ENCODE measurements around the gene PHF14.
"Not testable (repeated sequence)": the region's sequence is repeated elsewhere in the genome, so short reads cannot be mapped to it uniquely, and the experiment has no call there.

The PHF14 gene

DNA sequence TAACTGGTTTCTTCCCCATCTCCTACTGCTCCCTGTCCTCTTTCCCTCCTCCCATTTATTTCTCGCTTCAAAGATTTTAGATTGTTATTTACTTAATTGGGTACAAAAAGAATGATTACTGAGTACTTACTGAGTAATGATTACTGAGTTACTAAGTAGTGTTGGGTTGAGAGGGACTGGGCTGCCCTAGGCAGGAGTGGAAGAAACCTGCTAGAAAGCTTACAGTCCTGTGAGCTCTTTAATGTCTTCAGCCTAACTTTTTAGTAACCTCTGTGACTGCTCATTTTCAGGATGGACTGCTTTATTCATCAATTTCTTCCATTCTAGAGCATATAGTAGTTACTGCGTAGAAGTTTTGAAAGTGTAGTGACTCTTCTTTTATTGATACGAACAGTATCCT lies 7.6 kb downstream of the PHF14 start:
- DNase-seq, result no peak

DNA sequence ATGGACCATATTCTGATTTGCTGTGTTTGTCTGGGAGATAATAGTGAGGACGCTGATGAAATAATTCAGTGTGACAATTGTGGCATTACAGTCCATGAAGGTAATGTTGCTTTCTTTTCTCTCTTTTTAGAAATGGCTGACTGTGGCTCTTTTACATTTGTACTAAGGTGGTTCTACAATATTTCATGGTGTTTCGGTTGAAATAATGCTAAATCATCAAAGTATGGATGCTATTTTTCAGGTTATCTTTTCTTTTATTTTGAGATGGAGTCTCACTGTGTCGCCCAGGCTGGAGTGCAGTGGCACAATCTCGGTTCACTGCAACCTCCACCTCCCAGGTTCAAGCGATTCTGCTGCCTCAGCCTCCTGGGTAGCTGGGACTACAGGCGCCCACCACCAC lies 17.1 kb downstream of the PHF14 start:
- not testable (repeated sequence) for DNase-seq

- not testable (repeated sequence) for DNase-seq
Observed at GRCh38 chr7:10995482-10996166, 22.0 kb downstream of the PHF14 start.

DNA sequence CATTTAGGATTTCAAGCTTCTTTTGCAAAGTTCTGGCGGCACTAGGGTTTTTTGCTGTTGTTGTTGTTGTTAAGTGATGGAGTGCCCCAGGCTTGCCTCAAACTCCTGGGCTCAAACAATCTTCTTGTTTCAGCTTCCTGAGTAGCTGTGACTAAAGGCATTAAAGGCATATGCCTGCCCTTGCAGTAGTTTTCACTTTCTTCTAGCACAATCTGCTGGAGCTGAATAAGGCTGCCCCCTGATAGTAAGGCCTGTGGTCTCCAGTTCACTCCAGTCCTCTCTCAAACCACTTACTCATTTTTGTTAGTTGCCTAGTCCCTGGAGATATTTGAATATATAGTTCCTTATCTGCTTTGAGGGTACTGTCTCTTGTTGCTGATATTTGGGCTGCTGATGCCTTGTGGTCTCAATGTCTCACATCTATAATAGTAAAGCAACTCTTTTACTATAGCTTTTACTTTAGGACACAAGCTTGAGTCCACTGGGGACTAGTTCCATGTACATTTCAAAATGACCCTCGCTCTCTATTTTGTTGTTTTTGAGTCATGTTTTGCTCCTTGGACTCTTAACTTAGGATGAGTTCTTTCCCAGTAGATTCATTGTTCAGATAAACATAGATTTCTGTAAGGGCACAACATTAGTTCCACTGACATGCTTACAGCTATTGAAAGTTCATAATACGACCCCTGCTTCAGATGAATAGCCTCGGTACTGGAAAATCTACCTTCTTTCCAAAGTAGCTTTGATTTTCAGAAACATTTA lies 25.5 kb downstream of the PHF14 start:
- DNase-seq, result no peak

DNA sequence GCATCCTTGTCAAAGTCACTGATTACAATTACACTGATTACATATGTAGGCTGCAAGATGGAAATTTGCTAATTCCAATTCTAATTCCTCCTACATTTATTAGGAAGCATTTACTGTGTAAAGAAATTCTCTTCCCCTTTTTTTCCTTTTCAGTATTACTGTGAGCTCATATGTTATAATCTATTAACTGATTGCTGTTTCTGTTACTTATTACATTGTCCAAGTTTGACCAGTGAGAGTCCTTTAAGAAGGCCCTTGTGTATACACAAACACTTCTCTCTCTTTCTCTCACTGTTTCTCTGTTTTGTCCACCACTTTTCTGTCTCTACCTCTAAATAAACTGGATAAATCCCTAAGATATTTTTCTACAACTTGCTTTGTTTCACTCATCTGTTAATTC lies 31.5 kb downstream of the PHF14 start:
- no peak for DNase-seq

DNA sequence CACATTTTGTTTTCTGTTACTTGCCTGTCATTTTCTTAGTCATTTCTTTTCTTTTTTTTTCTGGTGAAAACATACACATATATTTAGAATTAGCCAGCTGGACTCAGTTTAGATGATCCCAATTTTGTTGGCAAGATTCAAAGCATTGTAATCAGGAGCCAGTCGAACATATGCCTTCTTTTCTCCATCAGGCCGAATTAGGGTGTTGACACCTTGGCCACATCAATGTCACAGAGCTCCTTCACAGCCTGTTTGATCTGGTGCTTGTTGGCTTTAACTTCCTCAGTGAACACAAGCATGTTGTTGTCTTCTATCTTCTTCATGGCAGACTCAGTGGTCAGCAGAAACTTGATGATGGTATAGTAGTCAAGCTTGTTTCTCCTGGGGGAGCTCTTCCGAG lies 32.6 kb downstream of the PHF14 start:
- no peak for DNase-seq

GRCh38 chr7:11009631-11010030 lies 36.0 kb downstream of the PHF14 start:
- DNase-seq, result no peak

GRCh38 chr7:11021468-11021867 lies 47.8 kb downstream of the PHF14 start:
- DNase-seq, result no peak

DNA sequence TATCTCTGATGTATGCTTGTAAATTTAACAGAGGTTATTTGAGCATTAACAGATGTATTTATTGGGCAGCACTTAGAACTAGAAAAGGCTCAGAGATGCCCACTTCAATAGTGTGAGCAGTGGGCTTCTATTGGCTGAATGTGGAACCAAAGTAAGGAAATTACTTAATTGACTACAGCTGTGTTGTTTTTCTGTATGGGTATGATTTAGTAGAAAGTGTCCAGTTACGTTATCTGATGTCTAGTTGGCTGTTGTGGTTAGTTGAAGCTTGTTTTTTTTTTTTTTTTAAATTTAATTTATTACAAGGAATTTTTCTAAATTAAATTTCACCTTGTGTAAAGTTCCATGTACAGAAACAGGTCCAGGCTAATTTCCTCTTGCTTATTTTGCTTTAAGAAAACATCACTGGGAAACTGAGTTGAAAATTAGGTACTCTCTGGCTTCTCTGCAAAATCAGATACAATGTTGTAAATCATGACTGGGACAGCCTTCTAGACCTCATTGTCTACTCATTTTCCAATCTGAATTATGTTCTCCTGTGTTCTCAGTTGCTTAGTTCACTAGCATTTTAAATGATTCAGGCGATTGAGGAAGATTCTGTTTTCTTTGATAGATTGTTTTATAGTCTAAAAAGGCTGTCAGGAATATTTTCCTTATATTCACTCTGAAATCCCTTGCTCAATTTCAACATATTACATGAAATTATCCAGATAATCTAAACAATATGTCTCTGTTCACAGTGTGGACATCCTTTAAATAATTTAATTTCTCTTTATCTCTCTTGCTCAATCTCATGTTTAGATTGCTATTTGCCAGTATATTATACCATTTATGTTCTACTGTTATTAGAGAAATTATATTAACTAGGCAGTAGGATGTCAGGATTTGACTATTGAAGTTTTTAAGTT lies 53.0 kb downstream of the PHF14 start:
- DNase-seq, result no peak

DNA sequence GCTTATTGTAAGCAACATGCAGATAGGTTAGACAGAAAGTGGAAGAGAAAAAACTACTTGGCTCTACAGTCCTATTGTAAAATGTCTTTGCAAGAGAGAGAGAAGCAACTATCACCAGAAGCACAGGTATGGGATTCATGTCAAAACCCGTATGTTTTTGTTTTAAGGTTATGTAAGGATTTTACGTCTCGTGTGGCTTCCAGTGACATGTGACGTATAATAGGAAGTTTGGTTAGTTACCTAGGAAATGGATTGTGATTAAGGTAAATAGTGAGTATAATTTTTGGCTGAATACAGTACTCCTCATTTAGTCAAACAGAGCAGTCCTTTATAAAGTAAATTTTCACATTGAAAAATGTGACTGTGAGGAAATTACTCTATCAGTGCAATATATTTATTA lies 62.0 kb downstream of the PHF14 start:
- DNase-seq, result no peak

GRCh38 chr7:11039974-11040373 lies 66.3 kb downstream of the PHF14 start:
- DNase-seq, result no peak

DNA sequence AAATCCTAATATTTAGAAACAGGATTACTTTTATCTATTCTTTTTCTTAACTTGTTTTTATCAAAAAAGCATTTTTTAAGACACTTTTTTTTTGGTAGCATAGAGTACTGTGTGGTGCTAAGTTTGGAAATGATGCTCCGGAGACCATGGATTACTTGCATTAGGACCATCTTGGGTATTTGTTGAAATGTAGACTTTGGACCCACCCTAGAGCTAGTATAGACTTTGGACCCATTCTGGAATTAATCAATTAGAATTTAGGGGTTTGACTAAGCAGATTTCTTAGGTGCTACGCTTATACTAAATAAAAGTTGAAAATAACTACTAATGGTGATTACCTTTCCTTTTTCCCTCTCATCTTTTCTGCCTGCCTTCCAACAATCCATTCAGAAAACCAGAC lies 80.4 kb downstream of the PHF14 start:
- no peak for DNase-seq

- DNase-seq, result no peak
Observed at GRCh38 chr7:11060893-11061292, 87.2 kb downstream of the PHF14 start.

DNA sequence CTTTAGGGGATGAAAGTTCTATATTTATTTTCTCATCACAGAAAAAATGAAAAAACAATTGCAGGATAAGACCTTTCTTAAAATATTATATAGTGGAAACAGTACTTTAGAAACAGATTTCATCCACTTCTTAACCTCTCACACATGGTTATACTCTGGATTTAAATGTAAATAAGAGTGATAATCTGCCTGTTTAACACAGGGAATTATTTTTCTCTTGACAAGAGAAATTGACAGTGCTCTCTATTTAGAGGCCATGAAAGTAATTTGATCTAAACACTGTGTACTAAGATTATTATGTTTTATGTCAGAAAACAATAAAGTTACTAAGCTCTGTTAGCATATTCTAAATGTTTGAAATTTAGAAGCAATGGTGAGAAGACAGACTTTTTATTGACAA lies 88.4 kb downstream of the PHF14 start:
- no peak for DNase-seq

GRCh38 chr7:11069591-11069990 lies 95.9 kb downstream of the PHF14 start:
- DNase-seq, result no peak

DNA sequence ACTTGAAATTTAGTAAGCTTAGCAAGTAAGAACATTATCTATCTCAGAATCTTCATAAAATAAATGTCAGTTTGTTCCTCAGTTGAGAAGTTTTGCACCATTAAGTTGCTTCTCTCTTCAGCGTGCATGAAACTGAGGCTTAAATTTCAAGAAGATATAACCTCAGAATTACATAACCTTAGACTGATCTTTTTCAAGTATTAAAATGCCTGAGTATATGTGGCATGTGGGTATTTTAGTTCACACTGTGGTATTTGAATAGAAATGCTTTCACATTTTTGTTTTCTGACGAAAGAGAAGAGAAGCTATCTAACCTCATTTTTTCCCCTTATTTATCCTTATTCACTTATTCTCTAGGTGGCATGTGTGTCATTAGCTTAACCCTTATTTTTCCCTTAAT lies 104.1 kb downstream of the PHF14 start:
- DNase-seq, result no peak

- DNase-seq, result no peak
Observed at GRCh38 chr7:11078247-11078834, 104.7 kb downstream of the PHF14 start.

- DNase-seq, result no peak
Observed at GRCh38 chr7:11079907-11080306, 106.2 kb downstream of the PHF14 start.

DNA sequence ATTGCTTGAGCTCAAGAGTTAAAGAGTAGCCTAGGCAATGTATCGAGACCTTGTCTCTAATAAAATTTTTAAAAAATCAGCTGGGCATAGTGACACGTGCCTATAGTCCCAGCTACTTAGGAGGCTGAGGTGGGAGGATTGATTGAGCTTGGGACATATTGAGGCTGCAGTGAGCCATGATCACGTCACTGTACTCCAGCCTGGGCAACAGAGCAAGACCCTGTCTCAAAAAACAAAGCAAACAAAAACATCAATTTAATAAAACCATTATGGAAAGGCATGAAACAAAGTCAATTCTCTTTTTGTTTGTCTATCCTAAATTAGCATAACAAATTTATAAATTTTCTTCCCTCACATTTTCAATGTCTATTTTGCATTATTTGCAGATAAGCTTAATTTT lies 108.4 kb downstream of the PHF14 start:
- no peak for DNase-seq

DNA sequence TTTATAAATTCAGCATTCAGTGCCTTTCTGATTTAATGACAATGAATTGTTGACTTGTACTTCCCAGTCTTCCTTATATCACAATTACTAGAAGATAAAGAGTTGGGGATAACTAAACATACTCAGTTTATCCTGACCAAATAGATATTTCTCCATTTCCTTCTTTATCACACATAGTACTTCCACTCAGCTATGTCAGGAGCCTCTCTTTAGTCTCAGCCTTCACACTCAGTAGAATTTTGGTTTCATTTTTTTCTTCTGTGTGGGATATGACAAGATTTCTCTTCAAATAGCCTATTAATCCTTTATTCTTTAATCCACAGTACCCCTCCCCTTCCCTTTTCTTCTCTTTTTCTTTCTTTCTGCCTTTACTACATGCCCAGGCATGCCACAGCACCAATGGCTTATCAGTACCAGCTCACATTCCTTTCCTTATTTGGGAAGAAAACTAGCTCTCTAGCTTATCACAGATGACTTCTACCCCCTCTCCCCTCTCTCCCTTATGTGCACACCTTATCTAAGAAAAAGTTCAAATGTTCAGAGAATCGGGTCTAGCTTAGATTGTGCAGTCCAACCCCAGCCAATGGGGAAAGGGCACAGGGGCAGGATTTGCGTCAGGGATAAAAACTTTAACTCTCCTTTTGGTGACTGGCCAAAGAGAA lies 109.0 kb downstream of the PHF14 start:
- DNase-seq, result no peak

GRCh38 chr7:11083214-11083568 lies 109.5 kb downstream of the PHF14 start:
- DNase-seq, result no peak

- no peak for DNase-seq
Observed at GRCh38 chr7:11104578-11104977, 130.9 kb downstream of the PHF14 start.

GRCh38 chr7:11109659-11110058 lies 136.0 kb downstream of the PHF14 start:
- DNase-seq, result no peak
